Activated CD8-positive, alpha-beta memory T cell treated with anti-CD3 and anti-CD28 coated beads for 24 hours (primary cell): ENCODE results near the gene SOAT2.
"Not testable (repeated sequence)": the region's sequence is repeated elsewhere in the genome, so short reads cannot be mapped to it uniquely, and the experiment has no call there.

Source experiments
- DNase-seq: peaks from one replicate; pipeline ENCODE4 v3.0.0-alpha.2; 2020

SOAT2 gene

GRCh38 chr12:53152390-53152789 lies 49.1 kb downstream of the SOAT2 start:
- no peak for DNase-seq

- DNase-seq, result peak; percentile 97
Measured at GRCh38 chr12:53159195-53159839, 56.0 kb downstream of the SOAT2 start.

DNA sequence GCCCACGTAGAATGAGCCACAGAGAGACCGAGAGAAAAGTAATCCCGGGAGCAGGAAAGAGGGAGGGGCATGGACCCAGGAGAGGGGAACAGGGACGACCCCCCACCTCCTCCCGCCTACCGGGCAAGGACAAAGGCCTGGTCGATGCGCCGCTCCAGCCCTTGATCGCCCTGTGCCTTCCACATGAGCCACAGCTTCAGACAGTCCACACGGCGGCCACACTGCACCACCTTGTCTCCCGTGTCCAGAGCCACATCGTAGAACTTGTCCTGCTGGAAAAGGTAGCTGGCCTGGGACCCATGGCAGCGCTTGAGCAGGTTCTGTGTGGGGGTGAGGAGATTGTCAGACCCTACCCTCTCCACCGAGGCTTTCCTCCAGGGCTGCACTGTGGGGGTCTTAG lies 56.7 kb downstream of the SOAT2 start:
- DNase-seq, result no peak

GRCh38 chr12:53160673-53161072 lies 57.4 kb downstream of the SOAT2 start:
- no peak for DNase-seq

DNA sequence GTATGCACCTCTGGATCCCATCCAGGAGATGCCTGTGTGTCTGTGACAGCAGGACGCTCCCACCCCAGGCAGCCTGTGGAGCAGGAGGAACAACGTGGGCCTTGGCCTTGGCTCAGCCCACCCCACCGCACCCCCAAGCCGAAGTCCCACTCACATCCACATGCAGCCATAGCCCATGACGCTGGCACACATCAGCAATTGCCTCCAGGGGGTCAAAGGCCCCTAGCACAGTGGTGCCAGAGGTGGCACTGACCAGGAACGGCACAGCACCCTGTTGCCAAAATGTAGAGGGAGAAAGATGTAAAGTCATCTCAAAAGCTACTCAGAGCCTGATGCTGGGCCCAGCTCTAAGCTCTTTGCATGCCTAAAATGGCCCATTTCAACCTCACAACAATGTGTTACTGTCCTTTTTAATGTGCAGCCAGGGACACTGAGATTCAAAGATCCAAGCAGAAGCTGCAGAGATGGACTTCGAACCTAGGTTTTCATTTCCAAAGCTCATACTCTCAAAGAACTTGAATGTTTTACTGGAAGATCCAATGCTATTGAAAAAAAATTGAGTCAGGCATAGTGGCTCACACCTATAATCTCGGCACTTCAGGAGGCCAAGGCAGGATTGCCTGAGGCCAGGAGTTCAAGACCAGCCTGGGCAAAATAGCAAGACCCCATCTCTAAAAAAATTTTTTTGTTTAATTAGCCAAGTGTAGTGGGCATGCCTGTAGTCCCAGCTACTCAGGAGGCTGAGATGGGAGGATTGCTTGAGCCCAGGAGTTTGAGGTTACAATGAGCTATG lies 58.0 kb downstream of the SOAT2 start:
- DNase-seq, result no peak

GRCh38 chr12:53163008-53163407 lies 59.7 kb downstream of the SOAT2 start:
- DNase-seq, result not testable (repeated sequence)

DNA sequence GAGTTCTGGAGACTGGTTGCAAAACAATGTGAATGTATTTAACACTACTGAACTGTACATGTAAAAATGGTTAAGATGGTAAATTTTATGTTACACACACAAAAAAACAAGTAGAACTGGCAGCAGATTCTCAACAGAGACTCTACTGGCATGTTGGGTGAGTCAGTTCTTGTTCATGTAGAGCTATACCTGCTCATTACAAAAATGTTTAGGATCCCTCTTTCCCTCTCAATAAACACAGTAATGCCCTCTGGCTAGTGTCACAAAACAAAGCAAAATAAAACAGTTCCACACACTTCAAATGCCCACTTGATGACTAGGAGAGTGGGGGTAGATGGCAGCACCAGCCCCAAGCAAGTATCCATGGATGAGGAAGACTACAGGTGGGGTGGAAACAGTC lies 63.6 kb downstream of the SOAT2 start:
- no peak for DNase-seq

GRCh38 chr12:53169644-53170043 lies 66.4 kb downstream of the SOAT2 start:
- peak; percentile 13 for DNase-seq

DNA sequence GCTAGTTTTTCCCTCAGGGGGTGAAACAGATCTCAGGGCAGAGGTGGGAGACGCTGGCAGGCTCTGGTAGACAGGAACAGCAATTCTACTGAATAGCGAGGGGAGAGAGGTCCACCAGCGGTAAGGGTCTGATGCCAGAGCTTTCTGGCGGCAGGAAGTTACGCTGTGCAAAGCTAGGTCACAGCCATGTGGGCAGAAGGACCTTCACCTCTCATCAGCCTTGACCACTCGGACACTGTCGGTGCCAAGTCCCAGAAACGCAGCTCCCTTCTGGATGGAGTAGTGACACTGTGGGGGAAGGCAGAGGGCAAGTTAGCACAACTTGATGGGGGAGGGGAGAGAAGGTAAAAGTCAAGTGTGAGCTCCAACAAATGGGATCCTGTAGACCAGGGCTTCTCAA lies 66.9 kb downstream of the SOAT2 start:
- DNase-seq, result peak; percentile 32

DNA sequence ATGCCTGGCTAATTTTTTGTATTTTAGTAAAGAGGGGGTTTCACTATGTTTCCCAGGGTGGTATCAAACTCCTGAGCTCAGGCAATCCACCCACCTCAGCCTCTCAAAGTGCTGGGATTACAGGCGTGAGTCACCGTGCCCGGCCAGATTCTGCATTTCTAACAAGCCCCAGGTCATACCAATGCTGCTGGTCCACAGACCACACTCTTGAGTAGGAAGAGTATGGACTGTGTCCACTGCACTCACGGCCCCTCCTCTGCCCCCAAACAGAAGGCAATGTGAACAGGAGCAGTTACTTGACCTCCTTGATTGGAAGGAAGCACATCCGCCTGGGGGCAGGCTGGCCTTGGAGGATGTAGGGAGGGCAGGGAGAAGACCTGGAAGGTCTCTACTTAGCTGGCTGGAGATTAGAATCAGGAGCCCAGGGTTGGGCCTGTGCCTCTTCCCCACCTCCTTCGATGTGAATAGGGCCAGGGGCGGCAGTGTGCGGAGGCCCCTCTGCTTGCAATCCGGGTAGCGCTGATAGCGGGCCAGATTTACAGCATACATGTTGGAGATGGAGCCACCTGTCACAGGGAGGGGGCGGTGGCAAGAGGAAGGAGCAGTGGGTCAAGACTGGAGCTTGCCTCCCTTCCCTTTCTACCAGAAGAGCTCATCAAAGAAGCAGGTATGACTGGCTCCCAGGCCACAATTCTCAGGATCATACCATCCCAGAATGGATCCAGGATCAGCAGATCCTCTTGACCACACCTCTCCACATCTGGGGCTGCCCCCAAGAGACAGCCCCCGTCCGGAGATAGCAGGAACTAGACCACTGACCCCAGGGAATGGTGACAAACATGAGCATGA lies 67.8 kb downstream of the SOAT2 start:
- peak; percentile 37 for DNase-seq

DNA sequence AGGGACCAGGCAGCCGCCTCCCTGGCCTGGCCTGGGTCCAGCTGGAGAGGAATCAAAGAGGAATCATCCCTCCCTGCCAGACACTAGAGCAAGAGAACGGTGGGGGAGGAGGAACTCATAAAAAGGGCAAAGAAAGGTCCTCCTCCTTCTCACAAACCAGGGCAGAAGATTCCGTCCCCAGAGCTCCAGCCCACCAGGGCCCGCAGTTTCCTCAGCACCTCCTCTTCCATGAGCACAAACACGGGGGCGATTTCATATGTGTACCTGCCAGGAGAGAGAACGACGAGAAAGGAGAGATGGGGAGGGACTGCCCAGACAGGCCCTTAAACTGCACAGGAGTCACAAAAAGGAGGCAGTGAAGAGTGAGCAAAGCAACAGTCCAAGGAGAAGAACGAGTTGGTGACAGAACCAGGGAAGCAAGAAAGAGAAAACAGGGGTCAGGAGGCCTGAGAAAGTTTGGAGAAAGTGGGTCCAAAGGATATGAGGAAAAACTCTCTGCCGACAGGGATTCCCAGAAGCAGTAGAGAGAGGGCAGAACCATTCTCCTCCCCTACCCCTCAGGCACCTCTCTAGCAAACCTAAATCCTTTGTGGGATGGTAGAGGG lies 68.5 kb downstream of the SOAT2 start:
- DNase-seq, result no peak

DNA sequence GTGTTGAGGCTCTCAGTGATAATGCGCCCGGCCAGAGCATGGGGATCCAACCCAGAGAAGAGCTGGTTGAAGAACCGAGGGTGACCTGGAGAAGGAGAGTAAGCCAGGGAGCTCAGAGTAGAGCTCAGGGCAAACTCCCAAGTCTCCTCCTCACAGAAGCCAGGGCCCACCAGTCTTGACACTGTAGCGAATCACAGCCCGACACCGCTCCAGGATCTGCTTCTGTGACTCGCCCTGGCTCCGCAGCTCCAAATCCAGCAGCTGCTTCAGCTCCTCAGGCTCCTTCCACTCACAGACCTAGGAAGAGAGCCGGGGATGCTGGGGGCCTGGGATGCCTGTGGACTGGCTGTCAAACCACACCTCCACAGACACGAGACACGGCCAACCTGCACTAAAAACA lies 69.1 kb downstream of the SOAT2 start:
- peak; percentile 49 for DNase-seq

DNA sequence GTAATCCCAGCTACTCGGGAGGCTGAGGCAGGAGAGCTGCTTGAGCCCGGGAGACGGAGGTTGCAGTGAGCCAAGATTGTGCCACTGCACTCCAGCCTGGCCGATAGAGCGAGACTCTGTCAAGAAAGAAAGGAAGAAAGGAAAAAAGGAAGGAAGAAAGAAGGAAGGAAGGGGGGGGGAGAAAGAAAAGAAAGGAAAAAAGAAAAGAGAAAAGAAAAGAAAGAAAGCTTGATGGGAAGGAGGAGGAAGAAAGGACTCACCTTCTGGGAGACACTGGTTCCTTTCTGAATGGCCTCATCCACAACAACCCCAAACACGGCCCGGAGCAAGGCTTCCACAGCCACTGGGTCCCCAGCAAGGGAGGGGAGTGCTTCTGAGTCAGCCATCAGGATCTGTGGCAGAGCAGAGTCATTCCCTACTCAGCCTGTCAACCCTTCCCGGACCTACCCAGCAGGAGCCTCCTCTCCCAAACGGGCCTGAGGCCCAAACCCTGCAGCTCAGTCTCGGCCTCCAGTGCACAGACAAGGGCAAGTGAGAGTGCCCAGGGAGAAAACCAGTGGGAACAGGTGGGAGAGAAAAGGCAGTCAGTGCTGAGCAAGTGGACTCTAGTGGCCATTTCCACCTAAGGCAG lies 69.9 kb downstream of the SOAT2 start:
- peak; percentile 40 for DNase-seq
